Astrocyte of the spinal cord (primary cell): ENCODE results near the gene DNM3.

Source experiments
- DNase-seq: peaks from one replicate; pipeline ENCODE4 v3.0.0; 2011; ENCODE audit warnings: low read depth, low spot score
- H3K4me3 ChIP-seq: 2 replicates; pipeline ENCODE4 v1.5.1; 2011; ENCODE audit warnings: low read depth, mild to moderate bottlenecking, low read length, moderate library complexity
- CTCF ChIP-seq: IDR thresholded peaks from 2 replicates; pipeline ENCODE4 v1.5.1; 2012; ENCODE audit warnings: low read depth, mild to moderate bottlenecking, low read length, inconsistent platforms
- in situ Hi-C: cut with HindIII; loops from 2 replicates; pipeline ENCODE4 v1.10.0; 2017; ENCODE audit warnings: low sequenced_read_pairs

Gene DNM3

GRCh38 chr1:171917331-171917730 is 76.0 kb downstream of the DNM3 start:
- no peak for DNase-seq
- H3K4me3 ChIP-seq = no peak overlapping the region
- in situ Hi-C loops = no loop called here

GRCh38 chr1:171919891-171920887 is 78.9 kb downstream of the DNM3 start:
- in situ Hi-C loops = no loop called here
- DNase-seq = no peak
- no peak overlapping the region for H3K4me3 ChIP-seq
- no peak for TF ChIP-seq CTCF

More at GRCh38 chr1:171917331-171917730, 76.0 kb downstream of the DNM3 start:
- no peak for TF ChIP-seq CTCF

- in situ Hi-C loops = no loop called here
- no peak for TF ChIP-seq CTCF
- H3K4me3 ChIP-seq = no peak overlapping the region
- no peak for DNase-seq
Measured at GRCh38 chr1:171922999-171923398, 81.7 kb downstream of the DNM3 start.

- DNase-seq = no peak
- in situ Hi-C loops = no loop called here
- TF ChIP-seq CTCF = no peak
- H3K4me3 ChIP-seq = no peak overlapping the region
Measured at GRCh38 chr1:171929121-171929520, 87.8 kb downstream of the DNM3 start.

- no peak for TF ChIP-seq CTCF
- no peak for DNase-seq
- H3K4me3 ChIP-seq = no peak overlapping the region
- in situ Hi-C loops = no loop called here
Measured at GRCh38 chr1:171931752-171932151, 90.5 kb downstream of the DNM3 start.

- TF ChIP-seq CTCF = no peak
- in situ Hi-C loops = no loop called here
- DNase-seq = no peak
- no peak overlapping the region for H3K4me3 ChIP-seq
Measured at GRCh38 chr1:171934664-171935063, 93.4 kb downstream of the DNM3 start.
